Upper lobe of left lung (tissue), 4 donors: Measurements from ENCODE around the gene ZFAND6.

Experiments used
- EP300 ChIP-seq, 4 donors: sonication (generic); formaldehyde crosslinking; IDR thresholded peaks; one replicate each; pipeline ENCODE4 v1.5.1; 2017; ENCODE audit warnings: antibody characterized with exemption in 4 of 4, control low read depth in 2 of 4
- POLR2A ChIP-seq, 4 donors: fragments of 450-650 bp; IDR thresholded peaks; one replicate each; pipeline ENCODE4 v1.5.1; 2016 to 2017; ENCODE audit warnings: antibody characterized with exemption in 4 of 4, mild to moderate bottlenecking in 2 of 4
- POLR2AphosphoS5 ChIP-seq, 2 donors: sonication (generic); formaldehyde crosslinking; IDR thresholded peaks; one replicate each; pipeline ENCODE4 v1.5.1; 2017; ENCODE audit warnings: antibody characterized with exemption in 2 of 2
- TF ChIP-seq, protein P1 (sequence below), 6 experiments: fragments of 450-650 bp in 4 of 6; fragments of 200-600 bp in 2 of 6; sonication (generic) in 2 of 6; IDR thresholded peaks; one replicate each; pipeline ENCODE4 v1.5.1; 2016 to 2019; ENCODE audit warnings: antibody characterized with exemption in 6 of 6

DNA sequence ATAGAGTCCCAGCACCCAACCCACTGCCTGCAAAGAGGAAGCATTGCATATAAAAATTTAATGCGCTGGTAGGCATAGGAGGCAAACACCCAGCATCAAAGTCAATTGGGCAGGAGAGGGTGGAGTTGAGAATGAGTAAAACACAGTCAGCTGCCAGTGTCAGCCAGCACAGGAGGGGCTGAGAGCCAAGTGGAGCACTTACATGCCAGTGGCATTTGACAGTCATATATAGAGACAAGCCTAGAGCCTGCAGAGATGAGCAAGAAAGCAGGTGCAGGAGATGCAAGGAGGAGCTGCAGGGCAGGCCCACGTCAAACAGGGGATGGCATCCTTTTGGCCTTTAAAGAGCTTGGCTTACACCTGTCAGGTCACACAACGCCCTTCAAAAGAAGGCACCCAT, 27.6 kb upstream of the ZFAND6 start:
- TF ChIP-seq, protein P1, sequence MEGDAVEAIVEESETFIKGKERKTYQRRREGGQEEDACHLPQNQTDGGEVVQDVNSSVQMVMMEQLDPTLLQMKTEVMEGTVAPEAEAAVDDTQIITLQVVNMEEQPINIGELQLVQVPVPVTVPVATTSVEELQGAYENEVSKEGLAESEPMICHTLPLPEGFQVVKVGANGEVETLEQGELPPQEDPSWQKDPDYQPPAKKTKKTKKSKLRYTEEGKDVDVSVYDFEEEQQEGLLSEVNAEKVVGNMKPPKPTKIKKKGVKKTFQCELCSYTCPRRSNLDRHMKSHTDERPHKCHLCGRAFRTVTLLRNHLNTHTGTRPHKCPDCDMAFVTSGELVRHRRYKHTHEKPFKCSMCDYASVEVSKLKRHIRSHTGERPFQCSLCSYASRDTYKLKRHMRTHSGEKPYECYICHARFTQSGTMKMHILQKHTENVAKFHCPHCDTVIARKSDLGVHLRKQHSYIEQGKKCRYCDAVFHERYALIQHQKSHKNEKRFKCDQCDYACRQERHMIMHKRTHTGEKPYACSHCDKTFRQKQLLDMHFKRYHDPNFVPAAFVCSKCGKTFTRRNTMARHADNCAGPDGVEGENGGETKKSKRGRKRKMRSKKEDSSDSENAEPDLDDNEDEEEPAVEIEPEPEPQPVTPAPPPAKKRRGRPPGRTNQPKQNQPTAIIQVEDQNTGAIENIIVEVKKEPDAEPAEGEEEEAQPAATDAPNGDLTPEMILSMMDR (IDR thresholded peaks at IDR 0.05), result no peak
- TF ChIP-seq POLR2A (IDR thresholded peaks at IDR 0.05), result no peak
- TF ChIP-seq POLR2AphosphoS5 (IDR thresholded peaks at IDR 0.05), result no peak
- TF ChIP-seq EP300 (IDR thresholded peaks at IDR 0.05), result no peak
